Upper lobe of right lung (tissue), 1 donor: ENCODE measurements around the gene MDP1. TPM values are rescaled to one million over a fixed set of nuclear protein-coding genes. Genes with fewer than 3 reads are reported as not detected.

Experiments used
- ATAC-seq: fragments of 200-7000 bp; cut with Tn5 transposase; one replicate; pipeline ENCODE4 v1.9.1; 2020; ENCODE audit warnings: mild to moderate bottlenecking, moderate library complexity
- DNase-seq: peaks from one replicate; pipeline ENCODE4 v3.0.0-alpha.2; 2020
- H3K27ac ChIP-seq: fragments of 200-600 bp; one replicate; pipeline ENCODE4 v1.8.0; 2022
- H3K27me3 ChIP-seq: fragments of 200-600 bp; one replicate; pipeline ENCODE4 v1.8.0; 2022; ENCODE audit warnings: mild to moderate bottlenecking
- H3K36me3 ChIP-seq: fragments of 200-600 bp; one replicate; pipeline ENCODE4 v1.8.0; 2022
- H3K4me1 ChIP-seq: fragments of 200-600 bp; one replicate; pipeline ENCODE4 v1.8.0; 2022
- H3K4me3 ChIP-seq: fragments of 200-600 bp; one replicate; pipeline ENCODE4 v1.8.0; 2022; ENCODE audit warnings: mild to moderate bottlenecking
- H3K9me3 ChIP-seq: fragments of 200-600 bp; one replicate; pipeline ENCODE4 v1.8.0; 2022
- CTCF ChIP-seq: fragments of 200-600 bp; IDR thresholded peaks from one replicate; pipeline ENCODE4 v1.8.0; 2022; ENCODE audit warnings: antibody characterized with exemption
- intact Hi-C: fragments of 100-400 bp; cut with DNase I; formaldehyde crosslinking; loops from one replicate; pipeline ENCODE4 v1.11.0; 2022
- total RNA-seq: library from RNA; stranded (reverse); fragmentation: NEBNext Ultra II Directional; extraction: Animal tissue kit (Norgen Biotek cat#: 25700); gene quantifications from one replicate; pipeline ENCODE4 v1.2.1, GENCODE V29; 2021
- donor health status: DM: no; HTN: yes; CAD: no; lungs with severe emphysema.

MDP1 gene
- total RNA-seq, 1 donor from 2014 or later = 17.8 TPM

GRCh38 chr14:24184104-24184970 lies 31.5 kb downstream of the MDP1 start:
- peaks cover 73% of the 10 kb centered on the region for H3K36me3 ChIP-seq
- no peak for ATAC-seq
- H3K9me3 ChIP-seq = no peaks in the 10 kb centered on the region
- TF ChIP-seq CTCF = no peak
- H3K27me3 ChIP-seq = no peaks in the 10 kb centered on the region
- intact Hi-C loops = no loop called here
- no peak overlapping the region for H3K27ac ChIP-seq
- H3K4me3 ChIP-seq = no peak overlapping the region
- H3K4me1 ChIP-seq = peaks cover 15% of the 10 kb centered on the region
- no peak for DNase-seq

GRCh38 chr14:24183014-24183481 lies 32.8 kb downstream of the MDP1 start:
- Histone ChIP-seq H3K4me1 (peaks cover 7% of the 10 kb centered on the region), H3K9me3 (no peaks in the 10 kb centered on the region), H3K36me3 (peaks cover 86% of the 10 kb centered on the region), H3K27ac (no peak overlapping the region), H3K4me3 (no peak overlapping the region), H3K27me3 (no peaks in the 10 kb centered on the region)
- no peak for TF ChIP-seq CTCF
- intact Hi-C loops = no loop called here
- ATAC-seq (no peak), DNase-seq (no peak)

GRCh38 chr14:24182110-24182882 lies 33.6 kb downstream of the MDP1 start:
- H3K4me1 ChIP-seq = no peaks in the 10 kb centered on the region
- H3K36me3 ChIP-seq = peaks cover 94% of the 10 kb centered on the region
- H3K27ac ChIP-seq = no peak overlapping the region
- H3K27me3 ChIP-seq = no peaks in the 10 kb centered on the region
- ATAC-seq (no peak), DNase-seq (no peak)
- H3K9me3 ChIP-seq = no peaks in the 10 kb centered on the region
- TF ChIP-seq CTCF = no peak
- intact Hi-C loops = no loop called here
- no peak overlapping the region for H3K4me3 ChIP-seq

- H3K4me1 ChIP-seq = no peaks in the 10 kb centered on the region
- intact Hi-C loops = no loop called here
- no peak for ATAC-seq
- no peak for TF ChIP-seq CTCF
- DNase-seq = no peak
- peaks cover 100% of the 10 kb centered on the region for H3K36me3 ChIP-seq
- H3K27ac ChIP-seq = no peak overlapping the region
- H3K27me3 ChIP-seq = no peaks in the 10 kb centered on the region
- no peaks in the 10 kb centered on the region for H3K9me3 ChIP-seq
- H3K4me3 ChIP-seq = no peak overlapping the region
Measured at GRCh38 chr14:24181371-24182077, 34.3 kb downstream of the MDP1 start.

GRCh38 chr14:24179961-24180796 lies 35.7 kb downstream of the MDP1 start:
- H3K27ac ChIP-seq = no peak overlapping the region
- intact Hi-C loops = no loop called here
- H3K27me3 ChIP-seq = no peaks in the 10 kb centered on the region
- no peaks in the 10 kb centered on the region for H3K4me1 ChIP-seq
- no peak for TF ChIP-seq CTCF
- DNase-seq = peak; percentile 50
- H3K9me3 ChIP-seq = no peaks in the 10 kb centered on the region
- H3K4me3 ChIP-seq = no peak overlapping the region
- H3K36me3 ChIP-seq = peaks cover 100% of the 10 kb centered on the region
- no peak for ATAC-seq
